Measurements from ENCODE around the gene C2CD4C. TPM values are rescaled to one million over a fixed set of nuclear protein-coding genes. Genes with fewer than 3 reads are reported as not detected.

C2CD4C gene
- total RNA-seq, 1 experiment from 2014 or later = 14.6 TPM

- no peaks in the 10 kb centered on the region for H3K27me3 ChIP-seq (ENCODE audit: insufficient read depth, low read length)
These were observed 38.2 kb downstream of the C2CD4C start for GRCh38 chr19:370641-371330.

More at GRCh38 chr19:370641-371330, 38.2 kb downstream of the C2CD4C start:
- Histone ChIP-seq H3K18ac (ENCODE audit: insufficient read length, low read depth, low read length) (no peak overlapping the region), H3K4me1 (ENCODE audit: insufficient read depth, low read length) (no peaks in the 10 kb centered on the region), H3K79me2 (ENCODE audit: insufficient read depth, low read length) (no peaks in the 10 kb centered on the region), H3K14ac (ENCODE audit: insufficient read depth, low read length) (no peak overlapping the region), H2BK20ac (ENCODE audit: low read depth, low read length, poor library complexity, severe bottlenecking) (no peak overlapping the region), H3K23ac (ENCODE audit: insufficient read length, low read depth, low read length) (no peak overlapping the region), H3K23me2 (ENCODE audit: insufficient read length, low read depth, low read length, poor library complexity, severe bottlenecking) (no peaks in the 10 kb centered on the region), H2AFZ (ENCODE audit: low read length) (no peak overlapping the region), H2BK12ac (ENCODE audit: insufficient read length, low read depth, low read length) (no peak overlapping the region), H3K9ac (ENCODE audit: extremely low read depth, insufficient read length, low read length) (no peak overlapping the region), H3K4ac (ENCODE audit: low read depth, low read length) (no peak overlapping the region), H2BK5ac (ENCODE audit: insufficient read length, low read length) (no peak overlapping the region), H2AK5ac (ENCODE audit: insufficient read length, low read length) (no peak overlapping the region), H3K9me3 (ENCODE audit: control insufficient read depth, low read depth, low read length) (no peaks in the 10 kb centered on the region), H4K91ac (ENCODE audit: insufficient read length, low read depth, low read length) (no peak overlapping the region), H3T11ph (ENCODE audit: low read length) (no peak overlapping the region), H4K20me1 (ENCODE audit: control insufficient read depth, insufficient read depth, insufficient read length) (no peaks in the 10 kb centered on the region), H4K5ac (ENCODE audit: insufficient read length, low read depth, low read length) (no peak overlapping the region), H3K4me2 (ENCODE audit: insufficient read depth, insufficient read length, low read length) (no peak overlapping the region), H3K56ac (ENCODE audit: insufficient read length, low read depth, low read length) (no peak overlapping the region), H2BK120ac (ENCODE audit: low read depth, low read length, poor library complexity, severe bottlenecking) (no peak overlapping the region), H3K27ac (ENCODE audit: insufficient read length, low read depth, low read length) (no peak overlapping the region), H4K8ac (replicated peaks; ENCODE audit: insufficient read length, low read depth, low read length) (no peak overlapping the region), H3K79me1 (ENCODE audit: insufficient read depth, low read depth, low read length, poor library complexity, severe bottlenecking) (no peaks in the 10 kb centered on the region), H2BK15ac (ENCODE audit: low read depth, low read length) (no peak overlapping the region)
- WGBS (ENCODE audit: extremely low coverage, insufficient read length, low lambda C conversion rate) = no CpG with 5 or more reads among the region's 43 CpGs
- H3K27ac Mint-ChIP-seq = no peak overlapping the region; a peak in 1 of 7 replicates
- peaks cover 30% of the 10 kb centered on the region for H3K27me3 Mint-ChIP-seq (ENCODE audit: low read depth)
- no peak for DNase-seq
- no peak for TF ChIP-seq CTCF (conservative IDR thresholded peaks at IDR 0.05)
- H3K9me3 Mint-ChIP-seq = peaks cover 3 to 4% of the 10 kb centered on the region in 2 experiments; a peak in 3 of 5 replicates
- H3K4me3 Mint-ChIP-seq = no peak overlapping the region
- H3K4me1 Mint-ChIP-seq = peaks cover 0 to 8% of the 10 kb centered on the region in 2 experiments; a peak in 1 of 4 replicates
- H3K36me3 Mint-ChIP-seq (ENCODE audit: insufficient read depth in 1 of 3, low read depth in 3 of 3) = peaks cover 0 to 4% (median 3%) of the 10 kb centered on the region in 3 experiments; a peak in 4 of 7 replicates
